Osteoblast (primary cell): ENCODE results near the gene AFF2. TPM values are rescaled to one million over a fixed set of nuclear protein-coding genes. Genes with fewer than 3 reads are reported as not detected.

Source experiments
- DNase-seq: peaks from one replicate; pipeline ENCODE4 v3.0.0; 2011; ENCODE audit warnings: low spot score, mixed read lengths; ENCODE audit not compliant: insufficient read length; ENCODE audit errors: missing footprints
- H2AFZ ChIP-seq: 2 replicates; pipeline ENCODE4 v1.6.0; 2011; ENCODE audit warnings: mild to moderate bottlenecking, low read length
- H3K27ac ChIP-seq: 2 replicates; pipeline ENCODE4 v1.5.1; 2011; ENCODE audit warnings: mild to moderate bottlenecking, low read depth, low read length, moderate library complexity
- H3K27me3 ChIP-seq: 2 replicates; pipeline ENCODE4 v1.6.0; 2012; ENCODE audit warnings: mild to moderate bottlenecking, control low read depth, inconsistent platforms, low read length, moderate library complexity; ENCODE audit not compliant: insufficient read depth
- H3K36me3 ChIP-seq: 2 replicates; pipeline ENCODE4 v1.5.1; 2011; ENCODE audit warnings: mild to moderate bottlenecking, low read length, control low read depth, moderate library complexity; ENCODE audit not compliant: insufficient read depth
- H3K4me1 ChIP-seq: 2 replicates; pipeline ENCODE4 v1.5.1; 2011; ENCODE audit warnings: mild to moderate bottlenecking, low read length, control low read depth, moderate library complexity; ENCODE audit not compliant: insufficient read depth
- H3K4me2 ChIP-seq: 2 replicates; pipeline ENCODE4 v1.6.0; 2011; ENCODE audit warnings: mild to moderate bottlenecking, low read length; ENCODE audit not compliant: insufficient read depth
- H3K4me3 ChIP-seq: fragments of 200-600 bp; sonication (generic); 3 replicates; pipeline ENCODE4 v1.5.1; 2012; ENCODE audit warnings: mild to moderate bottlenecking, low read length, inconsistent platforms; ENCODE audit not compliant: insufficient read depth
- H3K79me2 ChIP-seq: 2 replicates; pipeline ENCODE4 v1.6.0; 2012; ENCODE audit warnings: mild to moderate bottlenecking, low read length, control low read depth, inconsistent platforms; ENCODE audit not compliant: insufficient read depth
- H3K9me3 ChIP-seq: 2 replicates; pipeline ENCODE4 v1.5.1; 2011; ENCODE audit warnings: low read depth, low read length, control low read depth
- H4K20me1 ChIP-seq: 2 replicates; pipeline ENCODE4 v1.6.0; 2012; ENCODE audit warnings: mild to moderate bottlenecking, low read length, control low read depth; ENCODE audit not compliant: insufficient read depth
- CTCF ChIP-seq: IDR thresholded peaks from 2 replicates; pipeline ENCODE4 v1.5.1; 2011; ENCODE audit warnings: mild to moderate bottlenecking, low read depth, low read length, moderate library complexity; ENCODE audit errors: extremely low read depth
- total RNA-seq: library from RNA; depleted of rRNA; stranded (reverse); fragments of >200 nt; gene quantifications from 2 replicates; pipeline ENCODE4 v1.2.3, GENCODE V29; 2012

The AFF2 gene
- total RNA-seq, 1 donor = 10.9 TPM

- no peak for DNase-seq
- peaks cover 14% of the 10 kb centered on the region for H3K27me3 ChIP-seq
- no peak overlapping the region for H2AFZ ChIP-seq
- H3K27ac ChIP-seq = no peak overlapping the region
- no peak for TF ChIP-seq CTCF
- no peaks in the 10 kb centered on the region for H3K4me1 ChIP-seq
- H3K9me3 ChIP-seq = no peaks in the 10 kb centered on the region
- no peak overlapping the region for H3K4me3 ChIP-seq
- no peaks in the 10 kb centered on the region for H3K36me3 ChIP-seq
- H3K4me2 ChIP-seq = no peak overlapping the region
- H4K20me1 ChIP-seq = no peaks in the 10 kb centered on the region
- no peaks in the 10 kb centered on the region for H3K79me2 ChIP-seq
Observed at GRCh38 chrX:148498067-148498466, 2.4 kb upstream of the AFF2 start.

GRCh38 chrX:148499638-148500422 is 587 bp upstream of the AFF2 start:
- no peaks in the 10 kb centered on the region for H3K9me3 ChIP-seq
- peak overlapping the region; percentile 39 for H3K4me3 ChIP-seq
- DNase-seq = no peak
- no peaks in the 10 kb centered on the region for H3K4me1 ChIP-seq
- no peaks in the 10 kb centered on the region for H3K79me2 ChIP-seq
- no peaks in the 10 kb centered on the region for H3K36me3 ChIP-seq
- no peak overlapping the region for H3K4me2 ChIP-seq
- no peak overlapping the region for H3K27ac ChIP-seq
- no peak overlapping the region for H2AFZ ChIP-seq
- H4K20me1 ChIP-seq = no peaks in the 10 kb centered on the region
- H3K27me3 ChIP-seq = peaks cover 14% of the 10 kb centered on the region
- no peak for TF ChIP-seq CTCF

- no peaks in the 10 kb centered on the region for H3K9me3 ChIP-seq
- H4K20me1 ChIP-seq = no peaks in the 10 kb centered on the region
- no peak for TF ChIP-seq CTCF
- no peak overlapping the region for H2AFZ ChIP-seq
- no peaks in the 10 kb centered on the region for H3K36me3 ChIP-seq
- H3K79me2 ChIP-seq = no peaks in the 10 kb centered on the region
- DNase-seq = peak; percentile 78
- no peak overlapping the region for H3K27ac ChIP-seq
- H3K4me3 ChIP-seq = peak overlapping the region; percentile 57
- H3K27me3 ChIP-seq = peaks cover 14% of the 10 kb centered on the region
- H3K4me2 ChIP-seq = peak overlapping the region; percentile 43
- H3K4me1 ChIP-seq = no peaks in the 10 kb centered on the region
Observed at GRCh38 chrX:148501386-148502066, 1.1 kb downstream of the AFF2 start.

GRCh38 chrX:148504506-148504905 is 4.1 kb downstream of the AFF2 start:
- Histone ChIP-seq H3K79me2 (no peaks in the 10 kb centered on the region), H3K27me3 (peaks cover 14% of the 10 kb centered on the region), H3K4me3 (no peak overlapping the region), H3K27ac (no peak overlapping the region), H3K4me1 (no peaks in the 10 kb centered on the region), H3K4me2 (no peak overlapping the region), H3K9me3 (no peaks in the 10 kb centered on the region), H3K36me3 (no peaks in the 10 kb centered on the region), H4K20me1 (no peaks in the 10 kb centered on the region), H2AFZ (no peak overlapping the region)
- DNase-seq = no peak
- TF ChIP-seq CTCF = no peak
